GM18505 (cell line): ENCODE data around the gene SLC25A21.
A peak's percentile ranks its signal among the peaks of the same experiment; 100 is the strongest.
"Not testable (repeated sequence)": the region's sequence is repeated elsewhere in the genome, so short reads cannot be mapped to it uniquely, and the experiment has no call there.

Experiments
- ATAC-seq: cut with Tn5 transposase; IDR thresholded peaks from one replicate; pipeline ENCODE4 v1.9.1; 2021; ENCODE audit not compliant: unreplicated experiment
- POLR2A ChIP-seq: IDR thresholded peaks from 4 replicates; pipeline ENCODE4 v1.6.1; 2011; ENCODE audit warnings: borderline replicate concordance; ENCODE audit not compliant: insufficient read depth, insufficient read length; ENCODE audit errors: extremely low read depth

SLC25A21 gene

GRCh38 chr14:36869125-36869524, 303.3 kb downstream of the SLC25A21 start:
- no peak for ATAC-seq
- no peak for TF ChIP-seq POLR2A

GRCh38 chr14:36866867-36867266, 305.5 kb downstream of the SLC25A21 start:
- peak; percentile 85 for ATAC-seq
- no peak for TF ChIP-seq POLR2A

- TF ChIP-seq POLR2A = no peak
Measured at GRCh38 chr14:36863271-36863670, 309.1 kb downstream of the SLC25A21 start.

GRCh38 chr14:36862237-36862636, 310.2 kb downstream of the SLC25A21 start:
- not testable (repeated sequence) for ATAC-seq

More at GRCh38 chr14:36863271-36863670, 309.1 kb downstream of the SLC25A21 start:
- no peak for ATAC-seq

- ATAC-seq = no peak
- TF ChIP-seq POLR2A = no peak
Measured at GRCh38 chr14:36860831-36861230, 311.6 kb downstream of the SLC25A21 start.

GRCh38 chr14:36859119-36859518, 313.3 kb downstream of the SLC25A21 start:
- no peak for TF ChIP-seq POLR2A
- ATAC-seq = no peak

GRCh38 chr14:36857842-36858445, 314.5 kb downstream of the SLC25A21 start:
- no peak for TF ChIP-seq POLR2A
- no peak for ATAC-seq

GRCh38 chr14:36857136-36857535, 315.3 kb downstream of the SLC25A21 start:
- no peak for ATAC-seq
- TF ChIP-seq POLR2A = no peak

GRCh38 chr14:36856095-36856878, 316.1 kb downstream of the SLC25A21 start:
- no peak for ATAC-seq
- no peak for TF ChIP-seq POLR2A

- ATAC-seq = no peak
- no peak for TF ChIP-seq POLR2A
Measured at GRCh38 chr14:36855396-36855795, 317.0 kb downstream of the SLC25A21 start.

- ATAC-seq = no peak
- TF ChIP-seq POLR2A = no peak
Measured at GRCh38 chr14:36852981-36853691, 319.3 kb downstream of the SLC25A21 start.

- ATAC-seq = no peak
- TF ChIP-seq POLR2A = no peak
Measured at GRCh38 chr14:36848213-36848612, 324.2 kb downstream of the SLC25A21 start.

GRCh38 chr14:36847366-36847765, 325.0 kb downstream of the SLC25A21 start:
- TF ChIP-seq POLR2A = no peak
- no peak for ATAC-seq
